Ishikawa (cell line): ENCODE measurements around the gene NSMCE1.

ENCODE experiments used
- CEBPB ChIP-seq: IDR thresholded peaks from 2 replicates; pipeline ENCODE4 v1.6.1; 2012
- EGR1 ChIP-seq: IDR thresholded peaks from 2 replicates; pipeline ENCODE4 v1.6.1; 2012
- NFIC ChIP-seq: IDR thresholded peaks from 2 replicates; pipeline ENCODE4 v1.6.1; 2012

GRCh38 chr16:27273670-27274423, 5.3 kb upstream of the NSMCE1 start:
- TF ChIP-seq CEBPB: no peak
- no peak for TF ChIP-seq NFIC
- TF ChIP-seq EGR1: no peak
